LNCaP clone FGC (cell line): ENCODE results near the gene PRLH.

Experiments
- DNase-seq: peaks from one replicate; pipeline ENCODE4 v3.0.0-alpha.2; 2011; ENCODE audit warnings: low read depth
- H3K4me3 ChIP-seq: 2 replicates; pipeline ENCODE4 v1.5.1; 2011; ENCODE audit warnings: mild to moderate bottlenecking, low read depth, low read length, control low read depth
- CTCF ChIP-seq: IDR thresholded peaks from 2 replicates; pipeline ENCODE4 v1.5.1; 2012; ENCODE audit warnings: mild to moderate bottlenecking; ENCODE audit not compliant: control insufficient read depth, insufficient read depth; ENCODE audit errors: extremely low read depth

Gene PRLH

GRCh38 chr2:237552908-237553307 is 13.5 kb upstream of the PRLH start:
- TF ChIP-seq CTCF, result no peak
- DNase-seq, result no peak
- H3K4me3 ChIP-seq, result no peak overlapping the region

GRCh38 chr2:237553948-237554347 is 12.4 kb upstream of the PRLH start:
- no peak for DNase-seq
- no peak for TF ChIP-seq CTCF
- H3K4me3 ChIP-seq, result no peak overlapping the region

GRCh38 chr2:237555560-237555959 is 10.8 kb upstream of the PRLH start:
- DNase-seq, result no peak
- TF ChIP-seq CTCF, result no peak
- H3K4me3 ChIP-seq, result no peak overlapping the region

- no peak for TF ChIP-seq CTCF
- H3K4me3 ChIP-seq, result no peak overlapping the region
- no peak for DNase-seq
Measured at GRCh38 chr2:237556773-237557632, 9.4 kb upstream of the PRLH start.

GRCh38 chr2:237557633-237558015 is 8.8 kb upstream of the PRLH start:
- no peak for DNase-seq
- TF ChIP-seq CTCF, result no peak
- no peak overlapping the region for H3K4me3 ChIP-seq

GRCh38 chr2:237558961-237559641 is 7.3 kb upstream of the PRLH start:
- H3K4me3 ChIP-seq, result no peak overlapping the region
- TF ChIP-seq CTCF, result no peak
- peak; percentile 40 for DNase-seq
